IMR-90 (cell line): ENCODE results near the gene SPESP1. TPM values are rescaled to one million over a fixed set of nuclear protein-coding genes. Genes with fewer than 3 reads are reported as not detected.

Experiments used
- ATAC-seq: fragments of 200-7000 bp; cut with Tn5 transposase; 2 replicates; pipeline ENCODE4 v1.9.1; 2020; ENCODE audit warnings: low read depth, mild to moderate bottlenecking, moderate library complexity
- BruUV-seq: library from RNA; stranded (reverse); fragments of 400-500 nt; replicated peaks from 2 replicates; lab custom pipeline; 2021; lab: Mats Ljungman, UMichigan
- CTCF ChIA-PET: fragments of 300-600 bp; formaldehyde crosslinking; extraction: SDS; loops from one replicate; lab custom pipeline; 2021; ENCODE audit warnings: antibody characterized with exemption; lab: Yijun Ruan, JAX
- POLR2A ChIA-PET: fragments of 300-600 bp; sonication (Branson Sonifier 250); formaldehyde crosslinking; loops from one replicate; lab custom pipeline; 2022; ENCODE audit warnings: antibody characterized with exemption; ENCODE audit not compliant: unreplicated experiment; lab: Charles Lee
- DNase-seq: peaks from one replicate; pipeline ENCODE4 v3.0.0; 2013
- H2AFZ ChIP-seq: replicated peaks from 2 replicates; pipeline ENCODE3; 2013; ENCODE audit warnings: low read length, mild to moderate bottlenecking; ENCODE audit not compliant: poor library complexity
- H2AK5ac ChIP-seq: 2 replicates; pipeline ENCODE4 v1.6.1; 2013; ENCODE audit warnings: low read depth, low read length, inconsistent platforms
- H2AK9ac ChIP-seq: replicated peaks from 2 replicates; pipeline ENCODE3; 2013; ENCODE audit warnings: mild to moderate bottlenecking, low read depth, low read length, moderate library complexity; ENCODE audit not compliant: poor library complexity
- H2BK120ac ChIP-seq: 2 replicates; pipeline ENCODE4 v1.6.1; 2013; ENCODE audit warnings: low read depth, low read length, inconsistent platforms
- H2BK15ac ChIP-seq: 3 replicates; pipeline ENCODE4 v1.6.1; 2013; ENCODE audit warnings: low read depth, low read length, inconsistent platforms
- H2BK20ac ChIP-seq: 2 replicates; pipeline ENCODE4 v1.6.1; 2013; ENCODE audit warnings: low read depth, mild to moderate bottlenecking, inconsistent platforms, low read length, moderate library complexity
- H2BK5ac ChIP-seq: 2 replicates; pipeline ENCODE4 v1.6.1; 2013; ENCODE audit warnings: mild to moderate bottlenecking, low read depth, low read length, inconsistent platforms; ENCODE audit not compliant: poor library complexity, severe bottlenecking
- H3K14ac ChIP-seq: replicated peaks from 2 replicates; pipeline ENCODE4 v1.6.1; 2013; ENCODE audit warnings: low read depth, low read length, inconsistent platforms
- H3K18ac ChIP-seq: 2 replicates; pipeline ENCODE4 v1.6.1; 2013; ENCODE audit warnings: low read depth, low read length, control low read depth
- H3K23ac ChIP-seq: 2 replicates; pipeline ENCODE4 v1.6.1; 2013; ENCODE audit warnings: low read depth, low read length, inconsistent platforms
- H3K27ac ChIP-seq: 2 replicates; pipeline ENCODE4 v1.5.1; 2013; ENCODE audit warnings: mild to moderate bottlenecking, control low read depth, low read length; ENCODE audit not compliant: insufficient read depth
- H3K27me3 ChIP-seq: 2 replicates; pipeline ENCODE4 v1.6.1; 2013; ENCODE audit warnings: low read length; ENCODE audit not compliant: control insufficient read depth, insufficient read depth
- H3K36me3 ChIP-seq: 2 replicates; pipeline ENCODE4 v1.6.1; 2013; ENCODE audit warnings: low read length, mixed read lengths; ENCODE audit not compliant: control insufficient read depth, insufficient read depth
- H3K4ac ChIP-seq: 2 replicates; pipeline ENCODE4 v1.6.1; 2013; ENCODE audit warnings: low read depth, low read length, inconsistent platforms
- H3K4me1 ChIP-seq: 2 replicates; pipeline ENCODE4 v1.6.1; 2013; ENCODE audit warnings: low read length, mixed read lengths; ENCODE audit not compliant: control insufficient read depth, insufficient read depth
- H3K4me2 ChIP-seq: 2 replicates; pipeline ENCODE4 v1.6.1; 2013; ENCODE audit warnings: low read depth, mild to moderate bottlenecking, control low read depth, low read length, moderate library complexity
- H3K4me3 ChIP-seq: 2 replicates; pipeline ENCODE4 v1.5.1; 2013; ENCODE audit warnings: low read depth, mild to moderate bottlenecking, control low read depth, low read length, moderate library complexity; ENCODE audit not compliant: insufficient read depth
- H3K56ac ChIP-seq: 2 replicates; pipeline ENCODE4 v1.6.1; 2013; ENCODE audit warnings: low read length, inconsistent platforms; ENCODE audit not compliant: insufficient read depth; ENCODE audit errors: extremely low read depth
- H3K79me1 ChIP-seq, 2 experiments: 2 replicates each; pipeline ENCODE4 v1.6.1; 2013; ENCODE audit warnings: low read length in 2 of 2, inconsistent platforms in 1 of 2, low read depth in 1 of 2
- H3K9ac ChIP-seq: 2 replicates; pipeline ENCODE4 v1.6.1; 2013; ENCODE audit warnings: low read depth, low read length, control low read depth
- H3K9me1 ChIP-seq: 2 replicates; pipeline ENCODE4 v1.6.1; 2013; ENCODE audit warnings: low read length, inconsistent platforms; ENCODE audit not compliant: insufficient read depth
- H3K9me3 ChIP-seq: 2 replicates; pipeline ENCODE4 v1.6.1; 2013; ENCODE audit warnings: low read length; ENCODE audit not compliant: control insufficient read depth, insufficient read depth
- H4K20me1 ChIP-seq: 2 replicates; pipeline ENCODE4 v1.6.1; 2013; ENCODE audit warnings: low read length, inconsistent platforms; ENCODE audit not compliant: insufficient read depth
- H4K5ac ChIP-seq: 2 replicates; pipeline ENCODE4 v1.6.1; 2013; ENCODE audit warnings: mild to moderate bottlenecking, low read depth, low read length, control low read depth
- H4K8ac ChIP-seq, 2 experiments: 2 replicates each; pipeline ENCODE4 v1.6.1; 2013; ENCODE audit warnings: low read depth in 2 of 2, low read length in 2 of 2, control low read depth in 1 of 2, inconsistent platforms in 1 of 2
- H4K91ac ChIP-seq: 2 replicates; pipeline ENCODE4 v1.6.1; 2013; ENCODE audit warnings: low read depth, low read length, inconsistent platforms; ENCODE audit not compliant: insufficient read depth
- BHLHE40 ChIP-seq: fragments of 150-350 bp; IDR thresholded peaks from 2 replicates; pipeline ENCODE4 v1.6.1; 2016; ENCODE audit warnings: mild to moderate bottlenecking, low read depth, low read length
- CEBPB ChIP-seq: IDR thresholded peaks from 2 replicates; pipeline ENCODE4 v1.6.1; 2012; ENCODE audit warnings: low read depth, low read length, improper control_type of control experiment
- CHD1 ChIP-seq: IDR thresholded peaks from 2 replicates; pipeline ENCODE4 v1.6.1; 2012; ENCODE audit warnings: low read depth, low read length, improper control_type of control experiment
- CTCF ChIP-seq: conservative IDR thresholded peaks from 2 replicates; pipeline ENCODE4 v1.5.1; 2012; ENCODE audit warnings: mild to moderate bottlenecking, low read depth, low read length, improper control_type of control experiment
- ELK1 ChIP-seq: fragments of 150-350 bp; IDR thresholded peaks from 2 replicates; pipeline ENCODE4 v1.6.1; 2016; ENCODE audit warnings: low read depth, mild to moderate bottlenecking, low read length, moderate library complexity, borderline replicate concordance
- FOS ChIP-seq: fragments of 150-350 bp; IDR thresholded peaks from 2 replicates; pipeline ENCODE4 v1.6.1; 2016; ENCODE audit warnings: low read depth, low read length
- MAFK ChIP-seq: IDR thresholded peaks from 2 replicates; pipeline ENCODE4 v1.6.1; 2012; ENCODE audit warnings: low read depth, low read length, improper control_type of control experiment
- MAZ ChIP-seq: IDR thresholded peaks from 2 replicates; pipeline ENCODE4 v1.6.1; 2012; ENCODE audit warnings: low read depth, mild to moderate bottlenecking, low read length, improper control_type of control experiment, moderate library complexity, borderline replicate concordance
- NFE2L2 ChIP-seq: fragments of 150-350 bp; IDR thresholded peaks from 2 replicates; pipeline ENCODE4 v1.6.1; 2016; ENCODE audit warnings: low read depth, mild to moderate bottlenecking, low read length
- POLR2A ChIP-seq: IDR thresholded peaks from 2 replicates; pipeline ENCODE4 v1.6.1; 2012; ENCODE audit warnings: mild to moderate bottlenecking, low read depth, low read length
- RAD21 ChIP-seq: IDR thresholded peaks from 2 replicates; pipeline ENCODE4 v1.6.1; 2012; ENCODE audit warnings: low read length, improper control_type of control experiment
- RCOR1 ChIP-seq: IDR thresholded peaks from 2 replicates; pipeline ENCODE4 v1.6.1; 2012; ENCODE audit warnings: mild to moderate bottlenecking, low read length, improper control_type of control experiment; ENCODE audit not compliant: insufficient replicate concordance
- RFX5 ChIP-seq: IDR thresholded peaks from 2 replicates; pipeline ENCODE4 v1.8.0; 2012; ENCODE audit warnings: low read depth, mild to moderate bottlenecking, low read length, moderate library complexity
- SMC3 ChIP-seq: fragments of 150-350 bp; IDR thresholded peaks from 2 replicates; pipeline ENCODE4 v1.6.1; 2016; ENCODE audit warnings: low read depth, mild to moderate bottlenecking, antibody characterized with exemption, low read length, moderate library complexity
- USF2 ChIP-seq: fragments of 150-350 bp; IDR thresholded peaks from 2 replicates; pipeline ENCODE4 v1.6.1; 2017; ENCODE audit warnings: mild to moderate bottlenecking, antibody characterized with exemption, low read length, low read depth
- WGBS, 2 experiments: methylation state at CpG; one replicate each; pipeline versions ENCODE4 v1.1.5 to v1.1.7; 2013; ENCODE audit warnings: missing lambda C conversion rate in 2 of 2; ENCODE audit not compliant: insufficient read length in 1 of 2; ENCODE audit errors: extremely low coverage in 2 of 2; 5-methylcytosine and 5-hydroxymethylcytosine counted together
- dilution Hi-C: fragments of 300-500 bp; cut with HindIII; formaldehyde crosslinking; loops from one replicate; pipeline ENCODE4 v1.14.3; 2018; ENCODE audit warnings: low sequenced_read_pairs; ENCODE audit not compliant: unreplicated experiment
- in situ Hi-C: fragments of 300-500 bp; cut with MboI; formaldehyde crosslinking; loops from 3 replicates; pipeline ENCODE4 v1.14.3; 2019; ENCODE audit warnings: low sequenced_read_pairs, inconsistent platforms, mixed read lengths
- intact Hi-C: fragments of 100-400 bp; cut with micrococcal nuclease; formaldehyde crosslinking; loops from 2 replicates; pipeline ENCODE4 v1.10.0; 2022
- polyA plus RNA-seq, 3 experiments: library from polyadenylated mRNA; depleted of rRNA; stranded (reverse); fragments of >200 nt; gene quantifications; 2 replicates each; pipeline ENCODE4 v1.2.3, GENCODE V29; 2012; ENCODE audit warnings: low replicate concordance in 1 of 3
- total RNA-seq: library from RNA; depleted of rRNA; stranded (reverse); fragments of >200 nt; gene quantifications from 2 replicates; pipeline ENCODE4 v1.2.3, GENCODE V29; 2012

SPESP1 gene
- total and polyA plus RNA-seq, 2 of the 4 experiments (the other 2 are of a cell fraction): 2.9 to 3.0 TPM

- ChIA-PET POLR2A (no interaction called here), CTCF (no interaction called here)
- ATAC-seq (no peak), DNase-seq (no peak)
- H3K9me3 ChIP-seq: no peaks in the 10 kb centered on the region
- no peak overlapping the region for H3K9ac ChIP-seq
- no peaks in the 10 kb centered on the region for H3K9me1 ChIP-seq
- H4K8ac ChIP-seq: no peak overlapping the region
- no peak overlapping the region for H2BK15ac ChIP-seq
- H3K36me3 ChIP-seq: no peaks in the 10 kb centered on the region
- H3K4me3 ChIP-seq: no peak overlapping the region
- intact Hi-C loops: no loop called here
- H3K27ac ChIP-seq: no peak overlapping the region
- H3K23ac ChIP-seq: no peak overlapping the region
- no peak overlapping the region for H4K5ac ChIP-seq
- H2AFZ ChIP-seq: no peak overlapping the region
- H3K27me3 ChIP-seq: peaks cover 8% of the 10 kb centered on the region
- H3K14ac ChIP-seq: no peak overlapping the region
- no peak overlapping the region for H3K4me2 ChIP-seq
- no peak overlapping the region for H3K18ac ChIP-seq
- H3K79me1 ChIP-seq: no peaks in the 10 kb centered on the region
- dilution Hi-C loops: no loop called here
- H2AK5ac ChIP-seq: no peak overlapping the region
- no peak overlapping the region for H3K56ac ChIP-seq
- no peak overlapping the region for H2AK9ac ChIP-seq
- H4K91ac ChIP-seq: no peak overlapping the region
- no peak overlapping the region for H2BK5ac ChIP-seq
- no peak overlapping the region for H3K4ac ChIP-seq
- no peak overlapping the region for H2BK120ac ChIP-seq
- TF ChIP-seq NFE2L2 (no peak), BHLHE40 (no peak), MAZ (no peak), SMC3 (no peak), CTCF (no peak), FOS (no peak), RAD21 (no peak), POLR2A (no peak), RCOR1 (no peak), ELK1 (no peak), CHD1 (no peak), USF2 (no peak), MAFK (no peak), RFX5 (no peak), CEBPB (no peak)
- BruUV-seq: no TSS peak
- H3K4me1 ChIP-seq: no peaks in the 10 kb centered on the region
- H2BK20ac ChIP-seq: no peak overlapping the region
- in situ Hi-C loops: no loop called here
- WGBS, 2 experiments: no CpG with 5 or more reads among the region's 1 CpG
- H4K20me1 ChIP-seq: no peaks in the 10 kb centered on the region
Observed at GRCh38 chr15:68962465-68962864, 32.1 kb downstream of the SPESP1 start.
